DMS 273 (cell line): ENCODE results near the gene TDG.

Experiments used
- DNase-seq: peaks from one replicate; lab custom pipeline; 2025; ENCODE audit not compliant: unreplicated experiment; lab: John Stamatoyannopoulos, UW

Gene TDG

GRCh38 chr12:103965590-103966504, at the start of gene TDG:
Gene TDG, plus strand, starts transcription at chr12:103965872. Its CDS starts 166 bp downstream, at chr12:103966038.
- peak; percentile 98 for DNase-seq

GRCh38 chr12:103917873-103918272, 47.8 kb upstream of the TDG start:
- no peak for DNase-seq

GRCh38 chr12:103924761-103925641, 40.7 kb upstream of the TDG start:
- peak; percentile 46 for DNase-seq

- DNase-seq, result no peak
Measured at GRCh38 chr12:103928682-103929045, 37.0 kb upstream of the TDG start.

GRCh38 chr12:103929046-103929783, 36.5 kb upstream of the TDG start:
- DNase-seq, result peak; percentile 94

DNA sequence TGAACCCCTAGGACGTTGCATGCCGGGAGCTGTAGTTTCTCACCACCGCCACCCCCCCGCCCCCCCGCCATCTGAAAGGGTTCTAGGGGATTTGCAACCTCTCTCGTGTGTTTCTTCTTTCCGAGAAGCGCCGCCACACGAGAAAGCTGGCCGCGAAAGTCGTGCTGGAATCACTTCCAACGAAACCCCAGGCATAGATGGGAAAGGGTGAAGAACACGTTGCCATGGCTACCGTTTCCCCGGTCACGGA, 36.0 kb upstream of the TDG start:
- DNase-seq, result no peak

GRCh38 chr12:103930034-103930786, 35.5 kb upstream of the TDG start, which contains the start of gene HSP90B1:
Gene HSP90B1, plus strand, starts transcription at chr12:103930410. Its CDS starts 106 bp downstream, at chr12:103930516.
- DNase-seq, result peak; percentile 99

DNA sequence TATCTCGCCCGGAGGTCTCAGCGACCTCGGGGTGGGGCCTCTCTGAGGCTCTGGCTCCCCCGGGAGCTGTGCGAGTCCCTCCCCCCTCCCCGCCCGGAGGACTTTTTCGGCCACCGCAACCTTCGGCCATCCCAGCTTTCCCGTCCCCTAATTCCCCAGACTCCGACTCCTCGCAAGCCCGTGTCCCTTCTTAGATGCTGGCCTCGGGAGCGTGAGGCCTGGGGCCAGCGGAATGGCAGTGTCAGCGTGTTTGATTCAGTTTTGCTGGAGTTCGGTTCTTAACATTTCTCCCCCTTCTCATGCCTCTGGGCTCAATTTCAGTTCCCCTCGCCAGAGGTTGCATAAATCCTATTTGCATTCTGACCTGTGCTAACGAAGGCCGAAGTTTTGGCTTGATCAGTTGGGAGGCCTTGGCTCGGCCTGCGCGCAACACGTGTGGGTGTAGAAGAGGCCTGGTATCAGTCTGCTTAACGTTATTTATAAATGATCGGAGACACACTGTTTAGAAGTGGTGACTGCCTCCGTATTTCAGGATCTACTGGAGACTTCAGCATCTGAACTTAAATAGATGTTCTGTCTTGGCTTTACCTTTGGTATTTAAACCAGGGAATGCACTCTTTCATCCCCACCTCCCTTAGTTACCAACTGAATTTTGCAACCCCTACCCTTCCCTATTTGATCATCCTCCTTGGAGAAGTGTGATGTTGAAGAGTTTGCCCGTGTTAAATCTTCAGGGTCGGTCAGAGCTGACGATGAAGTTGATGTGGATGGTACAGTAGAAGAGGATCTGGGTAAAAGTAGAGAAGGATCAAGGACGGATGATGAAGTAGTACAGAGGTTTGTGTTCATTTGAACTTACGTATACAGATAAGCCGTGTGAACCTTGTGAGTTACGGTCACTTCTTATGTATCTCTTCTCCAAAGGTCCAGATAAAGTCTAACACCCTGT, 34.6 kb upstream of the TDG start:
- peak; percentile 56 for DNase-seq

GRCh38 chr12:103933237-103933636, 32.4 kb upstream of the TDG start:
- peak; percentile 8 for DNase-seq

DNA sequence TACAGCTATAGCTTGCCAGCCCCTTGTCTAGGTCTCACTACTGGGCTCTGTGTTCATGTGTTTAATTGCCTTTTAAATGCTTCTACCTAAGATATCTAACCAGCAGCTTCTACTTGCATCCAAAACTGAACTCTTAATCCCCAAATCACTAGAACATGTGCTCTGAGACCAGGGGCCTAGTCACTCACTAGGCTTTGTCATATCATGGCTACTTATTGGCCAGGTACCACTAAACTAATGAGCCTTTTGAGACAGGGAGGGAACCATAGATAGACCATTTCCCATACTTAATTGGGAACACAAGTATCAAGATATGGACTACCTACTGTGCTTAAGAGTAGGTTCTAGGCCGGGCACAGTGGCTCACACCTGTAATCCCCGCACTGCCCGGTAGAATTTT, 29.0 kb upstream of the TDG start:
- no peak for DNase-seq

- no peak for DNase-seq
Measured at GRCh38 chr12:103944964-103945363, 20.7 kb upstream of the TDG start.

DNA sequence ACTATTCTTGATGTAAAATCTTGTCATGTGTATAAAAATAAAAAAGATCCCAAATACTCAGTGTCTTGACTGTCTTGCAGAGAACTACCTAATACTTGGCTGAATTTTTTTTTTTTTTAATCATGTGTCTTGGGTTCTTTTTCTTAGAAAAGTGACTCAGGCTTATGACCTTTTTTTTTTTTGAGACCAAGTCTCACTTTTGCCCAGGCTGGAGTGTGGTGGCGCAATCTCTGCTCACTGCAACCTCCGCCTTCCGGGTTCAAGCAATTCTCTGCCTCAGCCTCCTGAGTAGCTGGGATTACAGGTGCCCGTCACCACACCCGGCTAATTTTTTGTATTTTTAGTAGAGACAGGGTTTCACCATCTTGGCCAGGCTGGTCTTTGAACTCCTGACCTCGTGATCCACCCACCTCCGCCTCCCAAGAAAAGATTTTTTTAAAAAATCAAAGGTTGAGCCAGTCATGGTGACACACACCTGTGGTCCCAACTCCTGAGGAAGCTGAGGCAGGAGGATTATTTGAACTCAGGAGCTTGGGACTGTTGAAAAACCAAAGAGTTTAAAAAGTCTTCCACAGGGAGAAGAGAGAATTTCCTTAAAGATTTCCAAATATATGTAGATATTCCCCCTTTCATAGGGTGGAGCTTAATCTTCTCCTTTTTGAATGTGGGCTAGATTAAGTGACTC, 17.7 kb upstream of the TDG start:
- DNase-seq, result no peak

- DNase-seq, result no peak
Measured at GRCh38 chr12:103948746-103949406, 16.8 kb upstream of the TDG start.

DNA sequence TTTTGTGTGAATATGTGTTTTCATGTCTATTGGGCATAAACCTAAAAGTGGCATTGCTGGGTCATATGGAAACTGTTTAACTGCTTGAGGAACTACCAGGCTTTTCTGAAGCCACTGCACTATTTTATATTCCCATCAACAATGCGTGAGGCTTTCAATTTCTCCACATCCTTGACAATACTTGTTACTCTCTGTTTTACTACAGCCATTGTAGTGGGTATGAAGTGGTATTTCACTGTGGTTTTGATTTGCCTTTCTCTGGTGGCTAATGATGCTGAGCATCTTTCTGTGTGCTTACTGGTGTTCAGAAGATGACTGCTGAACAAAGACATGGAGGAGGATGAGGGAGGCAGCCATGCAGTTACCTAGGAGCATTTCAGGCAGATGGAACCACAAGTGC, 13.2 kb upstream of the TDG start:
- DNase-seq, result no peak

DNA sequence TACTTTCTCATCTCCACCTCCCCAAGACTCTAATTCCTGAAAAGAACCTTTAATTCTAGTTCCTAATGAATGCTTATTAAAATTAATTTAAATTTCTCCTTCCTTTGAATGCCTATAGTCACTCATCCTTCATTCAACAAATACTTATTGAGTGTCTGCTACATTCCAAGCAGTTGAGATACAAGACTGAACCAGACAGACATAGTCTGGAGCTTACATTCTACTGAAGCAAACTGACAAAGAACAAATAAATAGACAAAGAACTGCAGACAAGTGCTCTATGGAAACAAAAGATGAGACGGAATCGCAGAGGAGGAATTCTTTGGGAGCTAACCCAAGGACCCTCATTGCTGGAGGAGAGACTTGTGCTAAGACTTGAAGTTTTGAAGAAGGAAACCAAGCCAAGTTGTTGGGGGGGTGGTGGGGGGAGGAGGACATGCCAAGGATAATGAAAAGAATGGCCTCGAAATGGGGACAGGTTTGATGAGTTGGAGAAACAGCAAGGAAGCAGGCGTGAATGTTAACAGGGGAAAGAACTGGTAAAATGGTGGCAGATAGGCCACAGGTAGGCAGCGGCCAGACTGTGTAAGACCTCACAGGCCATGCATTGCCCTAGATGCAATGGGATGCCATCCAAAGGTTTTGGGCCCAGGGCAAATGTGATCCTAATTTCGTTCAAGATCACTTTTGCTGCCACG, 9.7 kb upstream of the TDG start:
- DNase-seq, result peak; percentile 39

DNA sequence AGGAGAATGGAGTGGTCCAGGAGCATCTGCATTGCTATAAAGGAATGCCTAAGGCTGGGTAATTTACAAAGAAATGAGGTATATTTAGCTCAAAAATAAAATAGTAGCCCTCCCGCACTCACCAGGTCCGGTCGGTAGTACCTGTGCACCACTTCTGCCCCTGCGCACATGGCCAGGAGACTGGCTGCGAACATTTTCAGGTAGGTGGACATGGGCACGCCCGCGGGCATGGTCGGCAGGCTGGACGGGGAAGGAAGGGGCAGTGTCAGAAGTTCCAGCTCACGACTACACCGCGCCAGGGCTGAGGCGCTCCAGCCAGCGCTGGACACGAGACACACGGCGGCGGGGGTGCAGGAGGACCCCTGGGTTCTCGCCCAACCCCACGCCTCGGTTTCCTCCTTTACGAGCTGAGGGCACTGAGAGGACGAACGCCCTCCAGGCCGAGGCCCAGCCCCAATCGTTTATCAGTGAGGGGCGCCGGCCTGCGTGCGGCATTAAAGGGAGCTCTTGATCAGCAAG, 9.1 kb upstream of the TDG start:
- peak; percentile 47 for DNase-seq

- DNase-seq, result no peak
Measured at GRCh38 chr12:103957865-103958388, 7.7 kb upstream of the TDG start.
